Measurements from ENCODE around the gene AMBRA1.

GRCh38 chr11:46641639-46642038 lies 47.8 kb upstream of the AMBRA1 start:
- TF ChIP-seq POLR2AphosphoS5 (IDR thresholded peaks at IDR 0.05) (no peak), CTCF (IDR thresholded peaks at IDR 0.05) (no peak), POLR2A (IDR thresholded peaks at IDR 0.05) (no peak)
